ENCODE data around the gene XIRP1. TPM values are rescaled to one million over a fixed set of nuclear protein-coding genes. Genes with fewer than 3 reads are reported as not detected.

The XIRP1 gene
- total and polyA plus RNA-seq, 2 of the 13 experiments (the other 11 are each of a cell fraction or from before 2014, with no cell fraction given), result not detected

DNA sequence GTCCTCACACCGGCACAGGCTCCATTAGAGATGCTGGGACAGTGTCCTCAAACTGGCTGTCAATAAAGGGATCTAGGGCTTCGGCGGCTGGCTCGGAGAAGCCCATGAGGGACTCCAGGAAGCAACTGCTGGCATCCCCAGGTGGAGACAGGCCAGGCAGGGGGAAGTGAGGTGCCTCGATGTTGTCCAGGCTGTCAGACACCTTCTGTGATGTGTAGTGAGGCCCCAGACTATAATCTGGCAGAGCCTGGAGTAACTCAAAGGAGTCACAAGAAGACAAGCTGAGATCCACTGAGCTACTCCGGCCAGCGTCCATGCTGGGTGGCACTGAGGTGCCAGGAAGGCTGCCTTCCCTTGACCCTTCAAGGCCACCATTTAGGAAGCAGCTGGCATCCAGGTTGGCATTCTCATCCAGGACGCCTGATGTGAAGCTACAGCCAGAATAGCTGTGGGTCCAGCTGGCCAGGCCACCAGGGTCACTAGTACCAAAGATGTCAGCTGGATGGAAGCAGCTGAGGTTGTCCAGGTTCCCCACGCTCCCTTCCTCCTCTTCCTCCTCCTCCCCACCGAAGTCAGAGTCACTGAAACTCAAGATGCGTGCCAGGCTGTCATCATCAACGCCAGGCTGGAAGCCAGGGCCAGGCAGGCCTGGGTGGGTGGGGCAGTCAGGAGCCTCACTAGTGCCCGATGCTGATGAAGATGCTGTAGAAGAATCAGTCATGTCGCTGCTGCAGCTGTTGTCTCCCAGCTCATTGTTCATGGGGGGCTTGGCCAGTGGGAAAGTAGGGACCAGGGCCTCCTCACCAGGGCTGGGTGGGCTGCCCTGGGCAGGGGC is 49.1 kb downstream of the XIRP1 start:
- peaks cover 11% of the 10 kb centered on the region for H3K79me2 ChIP-seq (ENCODE audit: insufficient read depth, low read length)
- H2AFZ ChIP-seq (ENCODE audit: low read length), result no peak overlapping the region
- WGBS (ENCODE audit: low lambda C conversion rate), result 90% methylated on average over 13 of the region's 14 CpGs
- CTCF ChIA-PET (ENCODE audit: low intra/inter-chr PET ratio, low total read pairs), result no interaction called here
- no TSS peak for BruUV-seq (replicated peaks)
- H4K20me1 ChIP-seq (ENCODE audit: insufficient read depth, low read length), result peaks cover 23% of the 10 kb centered on the region
- H3K4me1 ChIP-seq (ENCODE audit: insufficient read depth, low read length), result peaks cover 20% of the 10 kb centered on the region
- H3K4me3 ChIP-seq (replicated peaks in 1 of 3; ENCODE audit: insufficient read depth in 1 of 3, low read depth in 2 of 3, low read length in 3 of 3), result no peak overlapping the region
- TF ChIP-seq, protein P1, sequence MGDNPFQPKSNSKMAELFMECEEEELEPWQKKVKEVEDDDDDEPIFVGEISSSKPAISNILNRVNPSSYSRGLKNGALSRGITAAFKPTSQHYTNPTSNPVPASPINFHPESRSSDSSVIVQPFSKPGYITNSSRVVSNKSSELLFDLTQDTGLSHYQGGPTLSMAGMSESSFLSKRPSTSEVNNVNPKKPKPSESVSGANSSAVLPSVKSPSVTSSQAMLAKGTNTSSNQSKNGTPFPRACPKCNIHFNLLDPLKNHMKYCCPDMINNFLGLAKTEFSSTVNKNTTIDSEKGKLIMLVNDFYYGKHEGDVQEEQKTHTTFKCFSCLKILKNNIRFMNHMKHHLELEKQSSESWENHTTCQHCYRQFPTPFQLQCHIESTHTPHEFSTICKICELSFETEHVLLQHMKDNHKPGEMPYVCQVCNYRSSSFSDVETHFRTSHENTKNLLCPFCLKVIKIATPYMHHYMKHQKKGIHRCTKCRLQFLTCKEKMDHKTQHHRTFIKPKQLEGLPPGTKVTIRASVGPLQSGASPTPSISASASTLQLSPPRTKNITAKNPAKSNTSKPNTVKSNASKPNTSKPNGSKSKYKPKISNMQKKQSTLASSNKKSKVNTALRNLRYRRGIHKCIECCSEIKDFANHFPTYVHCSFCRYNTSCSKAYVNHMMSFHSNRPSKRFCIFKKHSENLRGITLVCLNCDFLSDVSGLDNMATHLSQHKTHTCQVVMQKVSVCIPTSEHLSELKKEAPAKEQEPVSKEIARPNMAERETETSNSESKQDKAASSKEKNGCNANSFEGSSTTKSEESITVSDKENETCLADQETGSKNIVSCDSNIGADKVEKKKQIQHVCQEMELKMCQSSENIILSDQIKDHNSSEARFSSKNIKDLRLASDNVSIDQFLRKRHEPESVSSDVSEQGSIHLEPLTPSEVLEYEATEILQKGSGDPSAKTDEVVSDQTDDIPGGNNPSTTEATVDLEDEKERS (CRISPR knock-in tag; IDR thresholded peaks at IDR 0.05), result no peak
- TF ChIP-seq AGO2 (optimal IDR thresholded peaks at IDR 0.05; ENCODE audit: low read depth, low read length) (peak; percentile 24), NR2C2 (CRISPR knock-in tag; IDR thresholded peaks at IDR 0.05; ENCODE audit: borderline replicate concordance) (no peak), TGIF2 (CRISPR knock-in tag; IDR thresholded peaks at IDR 0.05) (no peak)
- TF ChIP-seq, protein P2, sequence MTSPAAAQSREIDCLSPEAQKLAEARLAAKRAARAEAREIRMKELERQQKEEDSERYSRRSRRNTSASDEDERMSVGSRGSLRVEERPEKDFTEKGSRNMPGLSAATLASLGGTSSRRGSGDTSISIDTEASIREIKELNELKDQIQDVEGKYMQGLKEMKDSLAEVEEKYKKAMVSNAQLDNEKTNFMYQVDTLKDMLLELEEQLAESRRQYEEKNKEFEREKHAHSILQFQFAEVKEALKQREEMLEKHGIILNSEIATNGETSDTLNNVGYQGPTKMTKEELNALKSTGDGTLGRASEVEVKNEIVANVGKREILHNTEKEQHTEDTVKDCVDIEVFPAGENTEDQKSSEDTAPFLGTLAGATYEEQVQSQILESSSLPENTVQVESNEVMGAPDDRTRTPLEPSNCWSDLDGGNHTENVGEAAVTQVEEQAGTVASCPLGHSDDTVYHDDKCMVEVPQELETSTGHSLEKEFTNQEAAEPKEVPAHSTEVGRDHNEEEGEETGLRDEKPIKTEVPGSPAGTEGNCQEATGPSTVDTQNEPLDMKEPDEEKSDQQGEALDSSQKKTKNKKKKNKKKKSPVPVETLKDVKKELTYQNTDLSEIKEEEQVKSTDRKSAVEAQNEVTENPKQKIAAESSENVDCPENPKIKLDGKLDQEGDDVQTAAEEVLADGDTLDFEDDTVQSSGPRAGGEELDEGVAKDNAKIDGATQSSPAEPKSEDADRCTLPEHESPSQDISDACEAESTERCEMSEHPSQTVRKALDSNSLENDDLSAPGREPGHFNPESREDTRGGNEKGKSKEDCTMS (CRISPR knock-in tag; conservative IDR thresholded peaks at IDR 0.05), result no peak
- H3K27ac ChIP-seq (ENCODE audit: extremely low read length, insufficient read depth, low read length), result no peak overlapping the region
- no peaks in the 10 kb centered on the region for H3K27me3 ChIP-seq (ENCODE audit: control insufficient read depth in 1 of 2, insufficient read depth in 2 of 2, low read length in 2 of 2)
- DNase-seq (ENCODE audit: low spot score), result no peak
- H3K4me2 ChIP-seq (ENCODE audit: low read depth, low read length), result no peak overlapping the region
- POLR2A ChIA-PET, result interaction anchor here (1.3 kb wide), 1 partner anchor 17 kb away, joined by 4 read pairs; no protein-coding TSS in a partner anchor
- ATAC-seq, result no peak
- intact Hi-C loops (cut with micrococcal nuclease; ENCODE audit: unreplicated experiment) (no loop called here), in situ Hi-C loops (cut with HindIII; ENCODE audit: extremely low pct_ligation_motif_present, low pct_unique_long_range_greater_than_20kb) (no loop called here)
- FAIRE-seq, result no peak
- H3K9me3 ChIP-seq (ENCODE audit: low read length), result no peaks in the 10 kb centered on the region
- no peak overlapping the region for H3K9ac ChIP-seq (ENCODE audit: insufficient read depth, low read depth, low read length)
- peaks cover 28 to 52% of the 10 kb centered on the region in 2 experiments; a peak in 4 of 5 replicates for H3K36me3 ChIP-seq (replicated peaks in 1 of 2; ENCODE audit: control insufficient read depth in 1 of 2, insufficient read depth in 2 of 2, low read length in 2 of 2)
